Gastroesophageal sphincter (tissue), 3 donors: ENCODE results near the gene APEX1.

Source experiments
- CTCF ChIP-seq, 4 experiments: fragments of 200-600 bp in 2 of 4; fragments of 450-650 bp in 2 of 4; sonication (generic) in 1 of 4; IDR thresholded peaks; one replicate each; pipeline ENCODE4 v1.5.1; 2017 to 2019; ENCODE audit warnings: antibody characterized with exemption in 4 of 4, mild to moderate bottlenecking in 2 of 4, moderate library complexity in 2 of 4
- POLR2A ChIP-seq, 2 donors: fragments of 450-650 bp; IDR thresholded peaks; one replicate each; pipeline ENCODE4 v1.6.1; 2017; ENCODE audit warnings: antibody characterized with exemption in 2 of 2, mild to moderate bottlenecking in 2 of 2, moderate library complexity in 1 of 2
- POLR2AphosphoS5 ChIP-seq: sonication (generic); formaldehyde crosslinking; IDR thresholded peaks from one replicate; pipeline ENCODE4 v1.6.1; 2017; ENCODE audit warnings: antibody characterized with exemption

GRCh38 chr14:20434701-20435581 is 20.1 kb upstream of the APEX1 start:
- TF ChIP-seq POLR2A (IDR thresholded peaks at IDR 0.05) (no peak), CTCF (IDR thresholded peaks at IDR 0.05) (no peak), POLR2AphosphoS5 (peak; percentile 59)
